Astrocyte (in vitro differentiated cells and primary cell): ENCODE results near the gene GLIS2. TPM values are rescaled to one million over a fixed set of nuclear protein-coding genes. Genes with fewer than 3 reads are reported as not detected.
A peak's percentile ranks its signal among the peaks of the same experiment; 100 is the strongest.

Experiments used
- DNase-seq: peaks from one replicate; pipeline ENCODE4 v3.0.0-alpha.2; 2010; ENCODE audit warnings: low read depth
- FAIRE-seq: peaks from 2 replicates; lab custom pipeline; 2011; peaks lifted over from hg19 to GRCh38; lab: Jason Lieb, UNC
- H2AFZ ChIP-seq: 2 replicates; pipeline ENCODE4 v1.6.0; 2012; ENCODE audit warnings: low read depth, low read length, inconsistent platforms
- H3K27ac ChIP-seq: 2 replicates; pipeline ENCODE4 v1.5.1; 2011; ENCODE audit warnings: low read depth, low read length, inconsistent platforms
- H3K27me3 ChIP-seq: 2 replicates; pipeline ENCODE4 v1.6.0; 2011; ENCODE audit warnings: low read length, inconsistent platforms; ENCODE audit not compliant: insufficient read depth
- H3K36me3 ChIP-seq: 2 replicates; pipeline ENCODE4 v1.5.1; 2011; ENCODE audit warnings: low read length, inconsistent platforms; ENCODE audit not compliant: insufficient read depth
- H3K4me1 ChIP-seq: 2 replicates; pipeline ENCODE4 v1.5.1; 2011; ENCODE audit warnings: low read length, inconsistent platforms; ENCODE audit not compliant: insufficient read depth
- H3K4me2 ChIP-seq: 2 replicates; pipeline ENCODE4 v1.6.0; 2012; ENCODE audit warnings: low read length, inconsistent platforms
- H3K4me3 ChIP-seq: 2 replicates; pipeline ENCODE4 v1.5.1; 2011; ENCODE audit warnings: low read depth, mild to moderate bottlenecking, low read length, inconsistent platforms; ENCODE audit not compliant: insufficient read depth
- H3K79me2 ChIP-seq: 2 replicates; pipeline ENCODE4 v1.6.0; 2012; ENCODE audit warnings: mild to moderate bottlenecking, low read length, inconsistent platforms; ENCODE audit not compliant: insufficient read depth
- H3K9ac ChIP-seq: 2 replicates; pipeline ENCODE4 v1.6.0; 2012; ENCODE audit warnings: mild to moderate bottlenecking, low read length, inconsistent platforms
- H3K9me3 ChIP-seq: 2 replicates; pipeline ENCODE4 v1.5.1; 2012; ENCODE audit warnings: low read depth, mild to moderate bottlenecking, low read length, inconsistent platforms; ENCODE audit not compliant: insufficient read depth
- H4K20me1 ChIP-seq: 2 replicates; pipeline ENCODE4 v1.6.0; 2012; ENCODE audit warnings: low read length, inconsistent platforms; ENCODE audit not compliant: insufficient read depth
- H3K27ac Mint-ChIP-seq: one replicate; pipeline ENCODE4 v1.8.0; 2021; ENCODE audit warnings: mild to moderate bottlenecking, mixed read lengths; ENCODE audit not compliant: unreplicated experiment
- H3K27me3 Mint-ChIP-seq: one replicate; pipeline ENCODE4 v1.8.0; 2021; ENCODE audit warnings: low read depth, mixed read lengths; ENCODE audit not compliant: unreplicated experiment
- H3K36me3 Mint-ChIP-seq: one replicate; pipeline ENCODE4 v1.8.0; 2021; ENCODE audit warnings: low read depth, mixed read lengths; ENCODE audit not compliant: unreplicated experiment
- H3K4me1 Mint-ChIP-seq: one replicate; pipeline ENCODE4 v1.8.0; 2021; ENCODE audit warnings: low read depth, mixed read lengths; ENCODE audit not compliant: unreplicated experiment
- H3K4me3 Mint-ChIP-seq: one replicate; pipeline ENCODE4 v1.8.0; 2021; ENCODE audit warnings: mild to moderate bottlenecking, moderate library complexity, mixed read lengths; ENCODE audit not compliant: unreplicated experiment
- H3K9me3 Mint-ChIP-seq: one replicate; pipeline ENCODE4 v1.8.0; 2021; ENCODE audit warnings: mild to moderate bottlenecking, mixed read lengths; ENCODE audit not compliant: unreplicated experiment
- CTCF ChIP-seq: IDR thresholded peaks from 2 replicates; pipeline ENCODE4 v1.5.1; 2011; ENCODE audit warnings: low read depth, mild to moderate bottlenecking, inconsistent platforms, low read length, moderate library complexity; ENCODE audit not compliant: insufficient read depth
- EZH2 ChIP-seq: IDR thresholded peaks from 2 replicates; pipeline ENCODE4 v1.6.1; 2012; ENCODE audit warnings: mild to moderate bottlenecking, low read length, inconsistent platforms; ENCODE audit not compliant: insufficient read depth
- total RNA-seq: library from RNA; stranded (reverse); gene quantifications from 2 replicates; pipeline ENCODE4 v1.2.1, GENCODE V29; 2021

Gene GLIS2
- total RNA-seq, 1 donor from 2014 or later = 18.9 TPM

GRCh38 chr16:4373356-4373908 lies 57.6 kb downstream of the GLIS2 start:
- Mint-ChIP-seq H3K4me3 (peak overlapping the region; percentile 79), H3K9me3 (no peaks in the 10 kb centered on the region), H3K27ac (no peak overlapping the region), H3K4me1 (peaks cover 31% of the 10 kb centered on the region), H3K36me3 (peaks cover 2% of the 10 kb centered on the region), H3K27me3 (no peaks in the 10 kb centered on the region)
- peak overlapping the region; percentile 83 for H3K4me3 ChIP-seq
- no peaks in the 10 kb centered on the region for H3K9me3 ChIP-seq
- no peaks in the 10 kb centered on the region for H3K36me3 ChIP-seq
- H3K79me2 ChIP-seq = peaks cover 62% of the 10 kb centered on the region
- peak overlapping the region; percentile 95 for H3K27ac ChIP-seq
- FAIRE-seq (no peak), DNase-seq (peak; percentile 36)
- H3K4me2 ChIP-seq = peak overlapping the region; percentile 96
- no peaks in the 10 kb centered on the region for H3K27me3 ChIP-seq
- no peak overlapping the region for H2AFZ ChIP-seq
- peaks cover 77% of the 10 kb centered on the region for H3K4me1 ChIP-seq
- H4K20me1 ChIP-seq = peaks cover 53% of the 10 kb centered on the region
- peak overlapping the region; percentile 91 for H3K9ac ChIP-seq
- TF ChIP-seq CTCF = no peak
- TF ChIP-seq EZH2 = no peak

GRCh38 chr16:4373909-4374742 lies 58.3 kb downstream of the GLIS2 start:
- peak overlapping the region; percentile 95 for H3K27ac ChIP-seq
- H4K20me1 ChIP-seq = peaks cover 60% of the 10 kb centered on the region

More at GRCh38 chr16:4373909-4374742, 58.3 kb downstream of the GLIS2 start:
- peaks cover 2% of the 10 kb centered on the region for H3K36me3 Mint-ChIP-seq
- Histone ChIP-seq H3K36me3 (no peaks in the 10 kb centered on the region), H3K4me1 (peaks cover 75% of the 10 kb centered on the region), H3K4me2 (peak overlapping the region; percentile 96), H3K9me3 (no peaks in the 10 kb centered on the region), H2AFZ (no peak overlapping the region), H3K9ac (peak overlapping the region; percentile 91), H3K27me3 (no peaks in the 10 kb centered on the region), H3K4me3 (peak overlapping the region; percentile 83), H3K79me2 (peaks cover 69% of the 10 kb centered on the region)
- FAIRE-seq = peak; percentile 80
- TF ChIP-seq CTCF (no peak), EZH2 (no peak)
- peak overlapping the region; percentile 79 for H3K4me3 Mint-ChIP-seq
- no peaks in the 10 kb centered on the region for H3K9me3 Mint-ChIP-seq
- H3K27ac Mint-ChIP-seq = peak overlapping the region; percentile 81
- peaks cover 29% of the 10 kb centered on the region for H3K4me1 Mint-ChIP-seq
- DNase-seq = peak; percentile 95
- no peaks in the 10 kb centered on the region for H3K27me3 Mint-ChIP-seq
